Choroid plexus epithelial cell (primary cell): ENCODE data around the gene TMEM39B.
"Not testable (repeated sequence)": the region's sequence is repeated elsewhere in the genome, so short reads cannot be mapped to it uniquely, and the experiment has no call there.

Experiments used
- DNase-seq: peaks from one replicate; pipeline ENCODE4 v3.0.0-alpha.2; 2010; ENCODE audit warnings: low read depth
- H3K4me3 ChIP-seq: 2 replicates; pipeline ENCODE4 v1.5.1; 2011; ENCODE audit warnings: low read depth, mild to moderate bottlenecking, control low read depth, low read length, moderate library complexity
- TF ChIP-seq, protein P1 (sequence below): conservative IDR thresholded peaks from 2 replicates; pipeline ENCODE4 v1.5.1; 2011; ENCODE audit warnings: low read depth, mild to moderate bottlenecking, control low read depth, inconsistent platforms, low read length, moderate library complexity

Gene TMEM39B

GRCh38 chr1:32125313-32125712, 52.6 kb downstream of the TMEM39B start:
- TF ChIP-seq, protein P1, sequence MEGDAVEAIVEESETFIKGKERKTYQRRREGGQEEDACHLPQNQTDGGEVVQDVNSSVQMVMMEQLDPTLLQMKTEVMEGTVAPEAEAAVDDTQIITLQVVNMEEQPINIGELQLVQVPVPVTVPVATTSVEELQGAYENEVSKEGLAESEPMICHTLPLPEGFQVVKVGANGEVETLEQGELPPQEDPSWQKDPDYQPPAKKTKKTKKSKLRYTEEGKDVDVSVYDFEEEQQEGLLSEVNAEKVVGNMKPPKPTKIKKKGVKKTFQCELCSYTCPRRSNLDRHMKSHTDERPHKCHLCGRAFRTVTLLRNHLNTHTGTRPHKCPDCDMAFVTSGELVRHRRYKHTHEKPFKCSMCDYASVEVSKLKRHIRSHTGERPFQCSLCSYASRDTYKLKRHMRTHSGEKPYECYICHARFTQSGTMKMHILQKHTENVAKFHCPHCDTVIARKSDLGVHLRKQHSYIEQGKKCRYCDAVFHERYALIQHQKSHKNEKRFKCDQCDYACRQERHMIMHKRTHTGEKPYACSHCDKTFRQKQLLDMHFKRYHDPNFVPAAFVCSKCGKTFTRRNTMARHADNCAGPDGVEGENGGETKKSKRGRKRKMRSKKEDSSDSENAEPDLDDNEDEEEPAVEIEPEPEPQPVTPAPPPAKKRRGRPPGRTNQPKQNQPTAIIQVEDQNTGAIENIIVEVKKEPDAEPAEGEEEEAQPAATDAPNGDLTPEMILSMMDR, result no peak
- DNase-seq, result no peak
- no peak overlapping the region for H3K4me3 ChIP-seq

DNA sequence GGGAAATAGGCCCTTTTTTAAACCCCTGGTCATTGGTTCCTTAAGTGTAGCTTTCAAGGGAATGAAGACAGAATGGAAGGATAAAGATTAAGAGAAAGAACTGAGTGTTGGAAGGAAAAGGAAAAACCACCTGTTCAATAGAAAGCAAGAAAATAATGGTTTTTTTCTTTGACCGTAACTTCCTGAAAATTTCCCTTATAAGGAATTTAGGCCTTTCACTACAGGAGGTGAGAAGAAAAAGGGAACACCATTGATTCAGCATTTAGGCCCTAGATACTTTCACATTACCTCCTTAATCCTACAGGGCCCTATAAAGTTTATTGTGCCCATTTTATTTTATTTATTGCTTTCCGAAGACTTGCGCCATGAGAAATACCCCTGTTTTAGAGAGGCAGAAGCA, 54.0 kb downstream of the TMEM39B start:
- TF ChIP-seq, protein P1, result no peak
- no peak overlapping the region for H3K4me3 ChIP-seq
- DNase-seq, result no peak

DNA sequence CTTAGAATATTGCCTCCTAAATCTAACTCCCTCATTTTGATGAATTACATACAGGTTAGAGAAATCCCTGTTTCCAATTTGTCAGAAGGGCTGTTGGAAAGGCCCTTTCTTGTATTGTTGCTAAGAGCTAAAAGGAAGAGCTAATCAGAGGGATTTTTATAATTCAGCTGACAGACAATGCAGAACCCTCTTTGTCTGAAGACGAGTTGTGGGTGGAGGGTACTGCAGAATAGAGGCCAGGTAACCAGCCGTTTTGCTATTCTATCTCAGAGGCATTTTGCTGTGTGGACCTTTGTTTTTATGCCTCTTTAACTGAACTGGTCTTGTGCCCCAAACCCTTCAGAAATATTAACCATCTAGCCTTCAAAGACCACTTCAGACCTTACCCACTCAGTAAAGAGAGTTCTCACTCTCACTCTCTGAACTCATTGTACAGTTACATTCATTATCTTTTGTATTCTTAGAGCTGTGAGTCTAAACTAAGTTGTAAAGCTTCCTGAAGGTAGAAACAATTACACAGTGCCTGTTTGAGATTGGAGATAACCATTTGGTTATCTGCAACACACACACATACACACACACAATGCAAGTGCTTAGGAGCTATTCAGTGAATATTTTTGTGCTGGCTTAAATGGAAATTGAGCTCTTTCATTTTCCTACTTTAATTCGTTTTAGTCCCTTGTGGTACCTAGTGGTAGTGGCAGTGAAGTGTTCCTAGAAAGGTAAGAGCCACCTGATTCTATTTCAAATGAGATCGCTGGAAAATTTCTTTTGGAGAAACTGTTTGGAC, 54.9 kb downstream of the TMEM39B start:
- DNase-seq, result no peak
- TF ChIP-seq, protein P1, result no peak
- H3K4me3 ChIP-seq, result no peak overlapping the region

GRCh38 chr1:32128479-32128878, 55.7 kb downstream of the TMEM39B start:
- no peak overlapping the region for H3K4me3 ChIP-seq
- TF ChIP-seq, protein P1, result no peak
- DNase-seq, result no peak

DNA sequence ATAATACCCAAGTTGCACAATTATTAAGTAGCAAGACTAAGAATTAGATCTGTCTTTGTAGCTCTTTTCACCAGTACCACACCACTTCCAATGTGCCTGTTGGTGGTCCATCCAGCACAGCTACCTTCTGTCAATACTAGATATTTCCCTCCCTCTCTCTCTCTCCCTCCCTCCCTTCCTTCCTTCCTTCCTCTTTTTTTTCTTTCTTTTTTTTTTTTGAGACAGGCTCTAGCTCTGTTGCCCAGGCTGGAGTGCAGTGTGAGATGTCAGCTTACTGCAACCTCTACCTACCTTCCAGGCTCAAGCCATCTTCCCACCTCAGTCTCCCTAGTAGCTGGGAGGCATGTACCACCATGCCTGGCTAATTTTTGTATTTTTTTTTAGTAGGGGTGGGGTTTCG, 56.2 kb downstream of the TMEM39B start:
- TF ChIP-seq, protein P1, result no peak
- no peak overlapping the region for H3K4me3 ChIP-seq
- DNase-seq, result no peak

DNA sequence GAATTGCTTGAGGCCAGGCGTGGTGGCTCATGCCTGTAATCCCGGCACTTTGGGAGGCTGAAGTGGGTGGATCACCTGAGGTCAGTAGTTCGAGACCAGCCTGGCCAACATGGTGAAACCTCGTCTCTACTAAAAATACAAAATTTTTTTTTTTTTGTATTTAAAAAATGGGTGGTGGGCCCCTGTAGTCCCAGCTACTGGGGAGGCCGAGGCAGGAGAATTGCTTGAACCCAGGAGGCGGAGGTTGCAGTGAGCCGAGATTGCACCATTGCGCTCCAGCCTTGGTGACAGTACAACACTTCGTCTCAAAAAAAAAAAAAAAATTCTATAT, 61.2 kb downstream of the TMEM39B start:
- DNase-seq, H3K4me3 ChIP-seq: not testable (repeated sequence)

DNA sequence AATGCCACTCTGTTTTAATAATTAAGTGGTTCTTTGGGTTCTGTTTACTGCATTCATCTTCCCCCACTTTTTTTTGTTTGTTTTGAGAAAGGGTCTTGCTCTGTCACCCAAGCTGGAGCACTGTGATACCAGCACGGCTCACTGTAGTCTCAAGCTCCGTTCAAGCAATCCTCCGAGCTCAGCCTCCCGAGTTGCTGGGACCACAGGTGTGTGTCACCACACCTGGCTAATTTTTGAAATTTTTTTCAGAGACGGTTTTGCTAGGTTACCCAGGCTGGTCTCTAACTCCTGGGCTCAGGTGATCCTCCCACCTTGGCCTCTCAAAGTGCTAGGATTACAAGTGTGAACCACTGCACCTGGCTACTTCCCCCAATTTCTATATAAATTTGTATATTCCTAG, 64.4 kb downstream of the TMEM39B start:
- TF ChIP-seq, protein P1, result no peak
- no peak for DNase-seq

DNA sequence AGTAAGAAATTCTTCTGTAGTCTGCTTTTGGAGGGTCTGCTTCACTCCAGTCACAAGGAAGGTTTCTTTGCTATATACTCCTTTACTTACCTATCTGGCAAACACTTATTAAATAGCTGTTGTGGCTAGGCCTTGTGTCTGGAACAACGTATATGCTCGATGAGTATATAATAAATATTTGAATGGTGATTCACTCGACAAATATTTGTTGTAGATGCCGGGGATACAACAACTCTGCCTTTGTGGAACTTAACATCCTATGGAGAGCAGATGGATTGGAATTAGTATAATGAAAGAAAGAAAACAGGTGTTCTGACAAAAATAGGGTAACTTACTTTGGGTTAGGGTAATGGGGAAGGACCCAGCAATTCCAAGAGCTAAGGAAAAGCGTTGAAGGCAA, 66.2 kb downstream of the TMEM39B start:
- TF ChIP-seq, protein P1, result no peak
- DNase-seq, result peak; percentile 56
- no peak overlapping the region for H3K4me3 ChIP-seq

More for the DNA sequence above, 64.4 kb downstream of the TMEM39B start:
- no peak overlapping the region for H3K4me3 ChIP-seq
